ES-I3 (cell line): ENCODE data around the gene BARHL1.

Experiments
- H3K36me3 ChIP-seq: 2 replicates; pipeline ENCODE4 v1.6.1; 2013; ENCODE audit warnings: mild to moderate bottlenecking, low read length, control low read depth, moderate library complexity; ENCODE audit not compliant: insufficient read depth
- H3K4me1 ChIP-seq: 2 replicates; pipeline ENCODE4 v1.6.1; 2013; ENCODE audit warnings: mild to moderate bottlenecking, control low read depth, low read length; ENCODE audit not compliant: insufficient read depth
- H3K9ac ChIP-seq: 2 replicates; pipeline ENCODE4 v1.6.1; 2013; ENCODE audit warnings: low read depth, mild to moderate bottlenecking, low read length, moderate library complexity
- H3K9me3 ChIP-seq: 2 replicates; pipeline ENCODE4 v1.6.1; 2013; ENCODE audit warnings: mild to moderate bottlenecking, low read length, moderate library complexity; ENCODE audit not compliant: control insufficient read depth, insufficient read depth

The BARHL1 gene

DNA sequence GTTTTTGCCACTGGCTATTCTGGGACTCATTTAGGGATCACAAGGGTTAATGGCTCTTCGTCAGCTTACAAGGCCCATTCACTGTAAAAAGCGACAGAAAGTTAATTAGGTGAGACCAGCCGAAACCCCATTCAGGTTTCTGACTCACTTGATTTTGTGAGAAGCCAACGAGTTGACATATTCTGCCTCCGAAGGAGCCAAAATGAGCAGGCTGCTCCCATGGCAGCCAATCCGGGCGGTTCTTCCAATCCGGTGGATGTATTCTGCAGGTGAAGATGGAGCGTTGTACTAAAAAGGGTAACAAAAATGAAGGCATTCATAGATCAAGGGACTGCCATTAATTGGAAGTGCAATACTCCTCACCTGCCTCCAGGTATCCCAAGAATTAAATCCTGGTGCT is 47.7 kb downstream of the BARHL1 start:
- no peak overlapping the region for H3K9ac ChIP-seq
- H3K4me1 ChIP-seq = peaks cover 8% of the 10 kb centered on the region; the same call in 1 of the 2 replicates
- H3K36me3 ChIP-seq = peaks cover 28% of the 10 kb centered on the region
- no peaks in the 10 kb centered on the region for H3K9me3 ChIP-seq

- H3K9ac ChIP-seq = no peak overlapping the region
- no peaks in the 10 kb centered on the region for H3K9me3 ChIP-seq
- peaks cover 8% of the 10 kb centered on the region; the same call in 1 of the 2 replicates for H3K4me1 ChIP-seq
- H3K36me3 ChIP-seq = peaks cover 28% of the 10 kb centered on the region
Observed at GRCh38 chr9:132630811-132631210, 48.4 kb downstream of the BARHL1 start.

- H3K36me3 ChIP-seq = peaks cover 30% of the 10 kb centered on the region
- no peaks in the 10 kb centered on the region for H3K9me3 ChIP-seq
- H3K4me1 ChIP-seq = peaks cover 8% of the 10 kb centered on the region; the same call in 1 of the 2 replicates
- H3K9ac ChIP-seq = no peak overlapping the region
Observed at GRCh38 chr9:132631280-132631679, 48.9 kb downstream of the BARHL1 start.

- H3K36me3 ChIP-seq = peaks cover 32% of the 10 kb centered on the region
- H3K4me1 ChIP-seq = peaks cover 8% of the 10 kb centered on the region; the same call in 1 of the 2 replicates
- no peak overlapping the region for H3K9ac ChIP-seq
- no peaks in the 10 kb centered on the region for H3K9me3 ChIP-seq
Observed at GRCh38 chr9:132631685-132632084, 49.3 kb downstream of the BARHL1 start.

DNA sequence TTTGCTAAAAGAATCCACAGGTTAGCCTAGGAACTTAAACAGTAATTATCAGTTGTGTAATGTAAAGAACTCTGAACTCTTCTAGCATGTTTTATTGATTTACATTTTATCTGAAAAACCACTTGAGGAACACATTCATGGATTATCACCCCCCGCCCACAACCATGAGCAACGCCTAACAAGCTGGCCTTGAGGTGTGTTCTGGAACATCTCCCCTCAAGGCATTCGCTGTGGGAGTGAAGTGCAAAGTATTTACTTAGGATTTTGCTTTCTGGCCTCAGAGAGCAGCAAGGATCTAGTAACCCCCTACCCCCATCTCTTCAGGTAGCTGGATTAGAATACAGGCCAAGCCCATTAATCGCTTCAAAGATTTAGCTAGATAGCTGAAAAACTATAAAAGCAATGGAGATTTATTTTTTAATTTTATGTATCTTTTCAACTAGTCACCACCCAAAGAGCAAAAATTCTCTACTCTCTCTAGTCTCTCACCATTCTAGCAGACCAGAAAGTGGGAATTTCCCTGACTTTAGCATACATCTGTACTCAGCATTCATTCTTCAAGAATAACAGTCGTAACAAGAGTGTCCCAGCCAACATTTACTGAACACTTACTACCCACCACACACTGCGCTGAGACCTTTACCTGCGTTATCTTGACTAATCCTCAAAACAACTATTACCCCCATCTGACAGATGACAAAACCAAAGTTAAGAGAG is 50.2 kb downstream of the BARHL1 start:
- Histone ChIP-seq H3K36me3 (peaks cover 32% of the 10 kb centered on the region), H3K9ac (no peak overlapping the region), H3K4me1 (peaks cover 8% of the 10 kb centered on the region; the same call in 1 of the 2 replicates), H3K9me3 (no peaks in the 10 kb centered on the region)

GRCh38 chr9:132634327-132634726 is 51.9 kb downstream of the BARHL1 start:
- Histone ChIP-seq H3K4me1 (no peaks in the 10 kb centered on the region), H3K36me3 (peaks cover 27% of the 10 kb centered on the region), H3K9me3 (no peaks in the 10 kb centered on the region), H3K9ac (no peak overlapping the region)

DNA sequence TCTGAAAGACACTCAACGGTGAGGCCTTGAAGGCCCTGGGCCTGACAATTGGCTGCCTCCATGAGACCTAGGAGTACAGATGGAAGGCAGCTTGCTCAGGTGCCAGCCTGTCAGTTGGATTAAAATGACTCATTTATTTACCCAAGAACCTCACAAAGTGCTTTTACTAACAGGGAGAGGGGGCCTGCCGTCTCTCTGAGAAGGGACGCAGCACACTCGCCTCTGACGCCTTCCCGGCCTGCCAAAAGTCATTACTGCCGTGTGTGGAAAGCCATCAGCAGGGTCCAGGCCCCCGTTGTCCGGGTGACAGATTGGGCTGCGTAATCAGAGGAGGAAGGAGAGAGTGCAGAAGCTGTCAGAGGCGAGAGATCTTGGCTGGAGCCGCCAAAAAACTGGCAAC is 54.9 kb downstream of the BARHL1 start:
- peaks cover 10% of the 10 kb centered on the region for H3K36me3 ChIP-seq
- H3K4me1 ChIP-seq = no peaks in the 10 kb centered on the region

DNA sequence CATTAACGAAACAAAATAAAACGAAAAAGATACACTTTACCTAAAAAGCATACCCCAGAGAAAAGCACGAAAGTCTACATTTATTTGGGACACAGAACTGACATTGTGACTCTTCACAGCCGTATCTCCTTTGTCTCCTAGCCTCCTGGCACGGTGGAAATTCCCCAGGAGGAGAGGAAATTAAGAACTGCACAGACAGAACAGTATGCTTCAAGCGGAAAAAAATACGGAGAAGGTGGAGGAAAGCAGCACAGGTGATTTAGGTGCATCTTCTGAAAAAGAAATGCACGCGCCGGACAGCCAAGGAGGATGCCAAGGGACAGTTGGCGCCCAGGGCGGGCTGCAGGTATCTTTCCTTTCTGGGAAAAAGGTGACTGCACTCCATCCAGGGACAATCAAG is 55.4 kb downstream of the BARHL1 start:
- peaks cover 10% of the 10 kb centered on the region for H3K36me3 ChIP-seq
- no peak overlapping the region for H3K9ac ChIP-seq
- H3K9me3 ChIP-seq = no peaks in the 10 kb centered on the region
- no peaks in the 10 kb centered on the region for H3K4me1 ChIP-seq

More for the DNA sequence above, 54.9 kb downstream of the BARHL1 start:
- no peak overlapping the region for H3K9ac ChIP-seq
- no peaks in the 10 kb centered on the region for H3K9me3 ChIP-seq

- Histone ChIP-seq H3K36me3 (peaks cover 14% of the 10 kb centered on the region), H3K4me1 (no peaks in the 10 kb centered on the region), H3K9me3 (no peaks in the 10 kb centered on the region), H3K9ac (no peak overlapping the region)
Observed at GRCh38 chr9:132638240-132638639, 55.8 kb downstream of the BARHL1 start.

DNA sequence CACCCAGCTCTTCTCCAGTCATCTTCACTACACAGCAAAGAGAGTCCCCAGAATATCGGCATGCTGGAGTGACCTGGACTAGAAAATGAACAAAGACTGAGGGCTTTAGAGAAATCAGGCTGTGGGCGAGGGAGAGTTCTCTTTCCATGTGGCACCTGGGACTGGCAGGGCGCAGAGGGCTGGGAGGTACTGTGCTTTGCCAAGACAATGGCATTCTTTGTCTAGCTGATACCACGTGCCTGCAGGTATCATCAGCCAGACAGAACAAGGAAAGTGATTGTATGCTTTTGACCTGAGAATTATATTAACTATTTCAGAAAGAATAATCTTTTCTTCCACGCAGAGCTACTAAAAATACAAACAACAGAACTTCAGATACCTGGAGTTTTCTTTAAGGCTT is 56.9 kb downstream of the BARHL1 start:
- H3K9me3 ChIP-seq = no peaks in the 10 kb centered on the region
- H3K4me1 ChIP-seq = no peaks in the 10 kb centered on the region
- peaks cover 15% of the 10 kb centered on the region for H3K36me3 ChIP-seq
- H3K9ac ChIP-seq = no peak overlapping the region
